Spinal cord (tissue), 10 donors: Measurements from ENCODE around the gene FAM163B. TPM values are rescaled to one million over a fixed set of nuclear protein-coding genes. Genes with fewer than 3 reads are reported as not detected.
A peak's percentile ranks its signal among the peaks of the same experiment; 100 is the strongest.

Source experiments
- DNase-seq, 6 donors: peaks; one replicate each; pipeline versions ENCODE4 v3.0.0 to v3.0.0-alpha.2; 2013 to 2015; ENCODE audit warnings: low spot score in 6 of 6, low read depth in 4 of 6
- H3K27ac ChIP-seq: one replicate; pipeline ENCODE4 v1.5.1; 2013; ENCODE audit warnings: low read depth, low read length, control low read depth
- H3K27me3 ChIP-seq: one replicate; pipeline ENCODE4 v1.6.1; 2013; ENCODE audit warnings: low read length; ENCODE audit not compliant: control insufficient read depth, insufficient read depth
- H3K36me3 ChIP-seq: one replicate; pipeline ENCODE4 v1.6.1; 2013; ENCODE audit warnings: low read length; ENCODE audit not compliant: control insufficient read depth, insufficient read depth
- H3K4me1 ChIP-seq: one replicate; pipeline ENCODE4 v1.6.1; 2013; ENCODE audit warnings: low read length; ENCODE audit not compliant: control insufficient read depth, insufficient read depth
- H3K4me3 ChIP-seq: one replicate; pipeline ENCODE4 v1.5.1; 2013; ENCODE audit warnings: low read depth, low read length, control low read depth
- H3K9me3 ChIP-seq: one replicate; pipeline ENCODE4 v1.6.1; 2013; ENCODE audit warnings: low read length; ENCODE audit not compliant: control insufficient read depth, insufficient read depth
- WGBS: methylation state at CpG from one replicate; pipeline ENCODE4 v1.1.5; 2013; ENCODE audit warnings: missing lambda C conversion rate; ENCODE audit not compliant: insufficient coverage; 5-methylcytosine and 5-hydroxymethylcytosine counted together
- long read RNA-seq, 4 donors: transcript quantifications; one replicate each; lab custom pipeline, GENCODE V29; 2026
- polyA plus RNA-seq, 2 donors: library from polyadenylated mRNA; unstranded; fragments of 120-200 nt; gene quantifications; one replicate each; pipeline ENCODE4 v1.2.1, GENCODE V29; 2013; ENCODE audit not compliant: insufficient read length in 2 of 2
- total RNA-seq, 2 donors: library from RNA; depleted of rRNA in 1 of 2; stranded (reverse); fragments of 120-200 nt in 1 of 2; fragments of >200 nt in 1 of 2; gene quantifications; one replicate each; pipeline versions ENCODE4 v1.2.3 to v1.2.4, GENCODE V29; 2013 to 2014
- donor health status: healthy.

The FAM163B gene
- total RNA-seq (10 to 100 TPM in 1 of 2 donors, 1 to 10 TPM in 1; 5.0 to 13.5 TPM), polyA plus RNA-seq (10 to 100 TPM; 22.2 to 29.1 TPM)
- long read RNA-seq, donor 1, partial matches to known transcripts, result 0 of 11 reads
- long read RNA-seq, donor 1, other reads (novel, unspliced or antisense), result 11 of 11 reads
- long read RNA-seq, donor 2, result 0 reads
- long read RNA-seq, donor 3, result 0 reads
- long read RNA-seq, donor 4, result 0 reads

DNA sequence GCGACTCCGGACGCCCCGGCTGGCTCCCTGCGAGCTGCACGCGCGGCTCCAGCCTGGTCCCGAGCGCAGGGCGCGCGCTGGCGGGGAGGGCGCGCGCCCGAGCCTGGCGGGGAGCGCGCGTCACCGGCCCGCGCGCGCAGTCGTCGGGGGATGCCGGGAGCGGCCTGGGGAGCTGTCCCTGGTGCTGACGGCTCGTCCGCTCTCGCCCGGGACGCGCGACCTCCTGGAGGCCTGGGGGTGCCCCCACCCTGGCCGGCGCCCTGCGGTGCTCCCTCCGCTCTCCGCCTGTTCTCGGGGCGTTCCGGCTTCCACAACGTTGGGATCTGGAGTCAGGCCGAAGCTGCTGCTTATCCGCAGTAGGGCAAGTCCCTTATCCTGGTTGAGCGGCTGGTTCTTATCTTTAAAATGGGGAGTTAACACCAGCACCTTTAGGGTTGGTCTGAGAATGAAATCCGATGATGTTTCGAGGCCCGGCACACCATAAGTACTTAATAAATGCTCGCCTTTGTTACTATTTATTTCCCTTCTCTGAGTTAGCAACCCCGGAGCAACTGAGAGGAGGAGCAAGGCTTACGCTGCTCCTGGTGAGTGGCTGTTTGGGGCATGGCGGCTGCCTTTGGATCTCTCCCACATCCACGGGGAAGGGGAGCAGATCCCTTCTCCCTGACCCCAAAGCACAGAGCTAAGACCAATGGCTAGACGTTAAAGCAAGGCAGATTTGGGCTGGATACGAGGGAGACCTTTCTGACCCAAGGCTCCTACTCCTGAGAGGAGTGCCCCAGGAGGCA is at the start of gene FAM163B:
TSS of gene FAM163B (minus strand) at position 79 of the 788 bp plus-strand sequence. CDS start 29,166 bp downstream, outside the sequence.
- Histone ChIP-seq H3K9me3 (no peaks in the 10 kb centered on the region), H3K4me1 (peaks cover 58% of the 10 kb centered on the region), H3K36me3 (no peaks in the 10 kb centered on the region), H3K4me3 (peak within 1 kb of the TSS; percentile 25), H3K27me3 (peaks cover 12% of the 10 kb centered on the region), H3K27ac (no peak within 1 kb of the TSS)
- DNase-seq, result peak in 4 of 6 donors; percentile 47 to 85 (median 58)
- 3% methylated on average over 53 of the region's 61 CpGs for WGBS

DNA sequence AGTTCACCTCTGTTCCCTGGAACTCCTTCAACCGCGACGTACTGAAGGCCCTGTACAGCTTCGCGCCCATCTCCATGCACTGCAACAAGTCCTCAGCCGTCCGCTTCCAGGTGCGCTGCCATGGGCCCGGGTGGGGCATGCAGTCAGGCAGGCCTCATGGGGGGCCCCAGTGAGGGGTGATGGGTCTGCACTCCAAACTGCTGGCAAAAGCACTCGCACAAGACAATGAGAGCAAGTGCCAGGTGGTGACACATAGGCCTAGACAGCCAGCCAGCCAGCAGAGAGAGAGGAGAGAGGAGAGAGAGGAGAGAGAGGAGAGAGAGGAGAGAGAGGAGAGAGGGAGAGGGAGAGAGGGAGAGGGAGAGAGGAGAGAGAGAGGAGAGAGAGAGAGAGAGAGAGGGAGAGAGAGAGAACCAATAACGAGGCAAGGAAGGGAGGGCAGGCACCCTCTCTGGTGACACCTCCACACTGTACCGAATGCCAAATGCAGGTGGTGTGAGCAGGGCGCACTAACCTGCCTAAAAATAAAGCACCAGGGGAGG is 48.0 kb upstream of the FAM163B start:
- H3K27me3 ChIP-seq, result peaks cover 38% of the 10 kb centered on the region
- peak in 2 of 6 donors; percentile 30 to 42 for DNase-seq
- peaks cover 47% of the 10 kb centered on the region for H3K4me1 ChIP-seq
- no peak overlapping the region for H3K4me3 ChIP-seq
- WGBS, result 67% methylated on average over 5 of the region's 13 CpGs
- no peaks in the 10 kb centered on the region for H3K9me3 ChIP-seq
- H3K27ac ChIP-seq, result no peak overlapping the region
- H3K36me3 ChIP-seq, result peaks cover 9% of the 10 kb centered on the region

DNA sequence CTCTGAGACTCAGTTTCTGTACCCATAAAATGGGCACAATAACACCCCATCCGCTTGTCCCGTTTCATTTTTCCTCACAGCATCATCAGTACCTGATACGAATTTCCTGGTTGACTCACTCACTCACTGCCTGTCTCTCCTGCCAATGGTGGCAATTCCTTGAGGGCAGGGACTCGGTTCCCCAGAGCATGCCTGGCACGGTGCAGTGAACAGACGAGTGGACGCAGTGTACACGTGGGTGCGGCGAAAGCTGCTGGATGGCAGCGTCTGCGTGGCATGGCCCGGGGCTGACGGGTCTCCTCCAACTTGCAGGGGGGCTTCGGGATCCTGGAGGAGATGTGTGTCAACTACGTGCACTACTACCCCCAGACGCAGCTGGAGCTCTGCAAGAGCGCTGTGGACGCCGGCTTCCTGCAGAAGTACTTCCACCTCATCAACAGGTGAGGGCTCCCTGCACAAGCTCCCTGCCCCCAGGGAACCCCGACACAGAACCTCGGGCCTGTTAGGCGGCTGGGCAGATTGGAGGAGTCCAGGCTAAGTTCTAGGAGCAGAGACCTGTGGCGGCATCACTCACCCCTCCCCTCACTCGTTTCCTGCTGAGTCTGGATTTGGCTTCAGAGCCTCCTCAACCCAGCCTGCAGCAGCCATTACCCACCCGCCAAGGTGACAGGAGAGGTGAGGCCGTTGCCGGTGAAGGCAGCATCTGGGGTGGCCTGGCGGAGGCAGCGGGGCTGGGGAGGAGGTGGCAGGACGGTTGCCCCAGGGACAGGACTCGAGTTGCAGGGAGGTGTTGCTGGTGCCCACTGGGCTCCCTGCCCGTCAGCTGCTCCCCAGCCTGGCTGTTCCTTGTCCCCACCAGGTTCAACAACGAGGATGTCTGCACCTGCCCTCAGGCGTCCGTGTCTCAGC is 47.3 kb upstream of the FAM163B start:
- no peak overlapping the region for H3K27ac ChIP-seq
- H3K4me1 ChIP-seq, result peaks cover 47% of the 10 kb centered on the region

DNA sequence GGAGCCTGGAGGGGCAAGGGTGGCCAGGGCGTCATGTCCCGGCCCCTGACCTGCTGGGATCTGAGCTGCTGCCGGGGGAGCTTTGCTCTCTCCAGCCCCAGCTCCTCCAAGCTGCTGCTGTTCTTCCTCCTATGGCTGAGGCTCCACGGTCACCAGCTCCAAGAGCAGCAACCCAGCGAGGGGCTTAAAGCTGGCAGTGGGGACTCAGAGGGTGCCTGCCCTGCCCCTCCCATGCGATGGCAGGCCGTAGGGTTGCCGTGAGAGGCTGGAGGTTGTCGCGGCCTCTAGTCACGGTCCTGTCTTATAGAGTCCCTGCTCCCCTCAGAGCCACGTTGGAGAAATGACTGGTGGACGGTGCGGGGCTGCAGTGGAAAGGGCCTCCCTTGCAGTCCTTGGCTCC is 46.5 kb upstream of the FAM163B start:
- peaks cover 38% of the 10 kb centered on the region for H3K27me3 ChIP-seq
- 57% methylated on average over 14 of the region's 14 CpGs for WGBS

More for the DNA sequence above, 47.3 kb upstream of the FAM163B start:
- Histone ChIP-seq H3K9me3 (no peaks in the 10 kb centered on the region), H3K4me3 (no peak overlapping the region), H3K27me3 (peaks cover 38% of the 10 kb centered on the region), H3K36me3 (peaks cover 4% of the 10 kb centered on the region)
- WGBS, result 73% methylated on average over 35 of the region's 36 CpGs
- no peak for DNase-seq

DNA sequence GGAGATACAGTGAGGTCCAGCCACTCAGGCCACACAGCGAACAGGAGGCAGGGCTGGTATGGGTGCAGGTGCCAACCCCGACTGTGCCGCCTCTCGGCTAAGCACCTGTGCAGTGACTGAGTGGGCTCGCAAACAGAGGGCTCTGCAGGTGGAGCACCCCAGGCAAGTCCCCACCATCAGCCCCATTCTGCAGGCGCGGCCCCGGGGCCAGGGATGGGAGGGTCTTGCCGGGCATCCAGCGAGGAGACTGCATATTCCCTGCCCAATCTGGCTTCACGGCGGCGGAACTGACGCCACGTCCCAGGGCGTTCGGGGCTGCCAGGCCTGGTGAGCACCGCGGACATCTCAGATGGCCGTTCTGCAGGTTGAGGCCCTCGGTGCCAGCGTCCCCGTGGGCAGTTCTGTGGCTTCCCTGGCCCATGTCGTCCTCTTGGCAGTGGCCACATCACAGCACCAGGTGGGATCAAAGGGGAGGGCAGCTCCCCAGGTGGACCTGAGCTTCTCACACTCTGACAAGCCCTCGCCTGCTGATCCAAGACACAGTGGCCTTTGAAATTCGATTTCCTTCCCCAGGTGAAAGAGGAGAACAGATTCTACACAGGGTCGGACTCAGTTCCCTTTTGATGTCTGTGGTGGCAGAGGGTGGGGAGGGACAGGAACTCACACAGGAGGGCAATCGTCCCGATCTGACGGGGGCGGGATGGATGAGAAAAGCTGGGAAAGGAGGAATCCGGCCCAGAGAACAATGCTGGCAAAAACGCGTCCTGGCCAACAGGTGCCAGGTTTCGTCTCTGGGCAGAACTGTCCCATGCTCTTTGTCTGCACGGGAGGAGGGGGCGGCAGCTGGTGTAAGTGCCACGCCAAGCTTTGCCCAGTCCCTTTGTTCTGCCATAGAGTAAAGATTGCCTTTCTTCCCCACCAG is 45.8 kb upstream of the FAM163B start:
- Histone ChIP-seq H3K4me1 (peaks cover 47% of the 10 kb centered on the region), H3K27ac (no peak overlapping the region), H3K27me3 (peaks cover 38% of the 10 kb centered on the region), H3K4me3 (no peak overlapping the region), H3K9me3 (no peaks in the 10 kb centered on the region), H3K36me3 (peaks cover 4% of the 10 kb centered on the region)
- 63% methylated on average over 38 of the region's 38 CpGs for WGBS
- DNase-seq, result no peak

More for the DNA sequence above, 46.5 kb upstream of the FAM163B start:
- peaks cover 4% of the 10 kb centered on the region for H3K36me3 ChIP-seq
- H3K9me3 ChIP-seq, result no peaks in the 10 kb centered on the region
- H3K4me3 ChIP-seq, result no peak overlapping the region
- peaks cover 47% of the 10 kb centered on the region for H3K4me1 ChIP-seq
- DNase-seq, result no peak
- no peak overlapping the region for H3K27ac ChIP-seq

DNA sequence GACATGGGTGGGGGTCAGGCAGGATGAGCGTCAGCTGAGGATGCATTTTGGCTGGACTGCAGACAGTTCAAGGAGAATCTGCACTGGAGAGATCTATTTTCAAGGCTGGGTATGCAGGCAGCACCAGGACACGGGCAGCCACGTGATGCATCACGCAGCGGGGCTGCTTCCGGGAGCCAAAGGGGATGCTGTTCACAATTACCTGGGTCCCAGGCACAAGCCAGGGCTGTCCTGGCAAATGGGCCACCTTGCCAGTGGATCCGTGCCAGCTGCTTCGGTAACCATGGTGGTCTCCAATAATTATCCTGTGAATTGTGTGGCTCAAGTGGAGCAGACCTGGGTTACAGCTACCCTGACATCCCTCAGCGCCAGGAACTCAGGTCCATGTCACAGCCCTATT is 44.4 kb upstream of the FAM163B start:
- Histone ChIP-seq H3K27me3 (peaks cover 30% of the 10 kb centered on the region), H3K4me3 (no peak overlapping the region), H3K27ac (no peak overlapping the region), H3K36me3 (peaks cover 4% of the 10 kb centered on the region), H3K4me1 (peaks cover 33% of the 10 kb centered on the region), H3K9me3 (no peaks in the 10 kb centered on the region)
- DNase-seq, result no peak
- WGBS, result 68% methylated on average over 8 of the region's 9 CpGs

DNA sequence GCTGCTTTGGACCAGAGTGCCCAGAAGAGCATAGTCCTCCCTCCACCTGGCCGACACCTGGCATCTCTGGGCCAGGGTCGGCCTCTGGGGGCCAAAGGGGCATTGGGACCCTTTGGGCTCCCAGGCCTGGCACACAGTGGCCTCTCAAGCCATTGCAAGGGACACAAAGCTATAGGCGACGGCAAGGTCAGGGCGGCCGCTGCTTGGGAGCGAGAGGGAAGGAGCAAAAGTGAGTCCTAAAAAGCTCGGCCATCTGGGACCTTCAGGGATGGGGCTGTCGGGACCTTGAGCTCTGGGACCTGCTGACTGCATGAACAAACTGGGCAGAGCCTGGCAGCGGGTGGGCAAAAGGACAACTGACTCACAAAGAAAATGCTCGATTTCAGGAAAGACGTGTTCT is 40.8 kb upstream of the FAM163B start:
- H3K36me3 ChIP-seq, result peaks cover 4% of the 10 kb centered on the region
- no peaks in the 10 kb centered on the region for H3K9me3 ChIP-seq
- DNase-seq, result no peak
- H3K4me1 ChIP-seq, result peaks cover 11% of the 10 kb centered on the region
- WGBS, result 92% methylated on average over 12 of the region's 12 CpGs
- no peak overlapping the region for H3K27ac ChIP-seq
- H3K4me3 ChIP-seq, result no peak overlapping the region
- peaks cover 7% of the 10 kb centered on the region for H3K27me3 ChIP-seq

DNA sequence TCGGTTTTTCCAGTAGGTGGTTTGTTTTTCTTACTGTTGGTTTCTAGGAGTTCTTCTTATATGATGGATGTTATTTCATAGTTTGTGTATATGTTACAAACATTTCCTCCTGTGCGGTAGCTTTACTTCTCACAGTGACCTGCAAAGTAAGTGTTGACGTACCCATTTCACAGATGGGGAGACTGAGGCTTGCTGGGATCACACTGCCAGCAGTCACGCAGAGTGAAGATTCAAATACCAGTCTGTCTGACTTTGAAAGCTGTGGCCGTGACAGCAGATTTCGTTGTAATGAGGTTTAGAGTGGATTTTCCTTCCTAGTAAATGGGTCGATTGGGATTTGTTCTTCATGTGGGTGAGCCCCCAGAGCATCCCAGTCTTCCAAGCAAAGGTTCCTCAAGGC is 40.0 kb upstream of the FAM163B start:
- H3K9me3 ChIP-seq, result no peaks in the 10 kb centered on the region
- H3K27me3 ChIP-seq, result no peaks in the 10 kb centered on the region
- peaks cover 9% of the 10 kb centered on the region for H3K4me1 ChIP-seq
- H3K36me3 ChIP-seq, result no peaks in the 10 kb centered on the region
- DNase-seq, result no peak
- no peak overlapping the region for H3K4me3 ChIP-seq
- H3K27ac ChIP-seq, result no peak overlapping the region
- 97% methylated on average over 4 of the region's 7 CpGs for WGBS
